ENCODE measurements around the gene RBM28.
"Not testable (repeated sequence)": the region's sequence is repeated elsewhere in the genome, so short reads cannot be mapped to it uniquely, and the experiment has no call there.

RBM28 gene

DNA sequence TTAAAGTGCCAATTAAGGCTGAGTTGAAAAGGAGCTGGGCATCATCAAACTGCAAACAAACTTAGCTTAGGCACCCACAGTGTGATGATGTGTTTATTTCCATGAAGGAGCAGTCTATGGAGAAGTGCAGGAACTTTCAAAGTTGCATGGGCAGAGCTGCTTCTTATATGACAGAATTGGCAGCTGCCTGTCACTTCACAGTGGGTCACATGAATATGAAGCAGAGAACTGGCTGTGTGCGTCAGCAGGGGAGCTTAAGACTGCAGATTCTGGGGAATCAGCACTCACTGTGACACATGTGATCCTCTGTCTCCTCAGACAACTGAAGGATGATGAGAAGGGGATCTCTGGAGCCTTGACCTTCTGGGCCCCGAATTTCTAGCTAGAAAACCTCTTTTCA, 36.6 kb downstream of the RBM28 start:
- H3K9ac ChIP-seq (ENCODE audit: low read depth, low read length) = no peak overlapping the region
- no peaks in the 10 kb centered on the region for H3K27me3 ChIP-seq (ENCODE audit: control insufficient read depth, insufficient read depth, low read length)
- H3K4me2 ChIP-seq (ENCODE audit: low read length) = no peak overlapping the region
- peaks cover 7% of the 10 kb centered on the region for H3K4me1 ChIP-seq (ENCODE audit: control insufficient read depth, insufficient read depth, low read length)
- no peaks in the 10 kb centered on the region for H3K9me3 ChIP-seq (replicated peaks; ENCODE audit: low read length)
- no peak overlapping the region for H3K4me3 ChIP-seq (ENCODE audit: low read length)
- H3K36me3 ChIP-seq (ENCODE audit: insufficient read depth, low read length) = peaks cover 64% of the 10 kb centered on the region

DNA sequence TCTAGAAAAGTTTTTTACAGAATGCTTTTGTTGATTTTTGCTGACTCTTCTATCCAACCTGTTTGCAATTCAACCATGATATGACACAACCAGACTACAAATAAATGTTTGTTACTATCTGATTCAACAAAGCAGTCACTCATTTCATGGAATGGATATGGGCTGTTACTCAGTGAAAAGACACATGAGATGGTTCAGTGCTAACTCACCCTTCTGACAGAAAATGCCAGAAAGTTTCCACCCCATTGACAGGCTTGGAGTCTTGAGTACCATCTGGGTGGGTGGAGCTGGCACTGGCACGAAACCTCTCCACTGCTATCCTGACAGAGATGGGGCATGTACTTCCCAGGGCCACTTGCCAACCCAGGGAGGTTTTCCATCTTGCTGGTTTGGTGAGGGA, 39.5 kb downstream of the RBM28 start:
- Histone ChIP-seq H3K4me2 (ENCODE audit: low read length) (no peak overlapping the region), H3K9me3 (replicated peaks; ENCODE audit: low read length) (no peaks in the 10 kb centered on the region), H3K9ac (ENCODE audit: low read depth, low read length) (no peak overlapping the region), H3K4me1 (ENCODE audit: control insufficient read depth, insufficient read depth, low read length) (peaks cover 9% of the 10 kb centered on the region), H3K4me3 (ENCODE audit: low read length) (no peak overlapping the region), H3K27me3 (ENCODE audit: control insufficient read depth, insufficient read depth, low read length) (no peaks in the 10 kb centered on the region), H3K36me3 (ENCODE audit: insufficient read depth, low read length) (peaks cover 47% of the 10 kb centered on the region)

DNA sequence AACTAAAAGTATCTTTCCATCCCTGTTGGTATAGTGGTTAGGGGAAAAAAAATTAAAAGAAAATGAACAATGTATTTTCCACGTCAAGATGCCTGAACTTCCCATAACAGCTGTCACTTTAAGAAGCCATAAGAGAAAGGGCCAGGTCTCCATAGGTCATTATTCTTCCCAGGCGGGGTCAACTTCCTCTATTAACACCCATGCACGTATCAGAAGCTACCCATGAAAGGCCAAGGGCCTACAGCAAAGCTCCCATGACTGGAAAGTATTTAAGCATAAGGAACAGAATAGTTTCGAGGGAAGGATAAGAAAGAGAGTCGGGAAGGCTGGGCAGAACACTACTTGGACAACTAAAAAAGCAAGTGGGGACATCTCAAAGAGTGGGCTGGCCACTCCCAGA, 40.1 kb downstream of the RBM28 start:
- no peak overlapping the region for H3K4me3 ChIP-seq (ENCODE audit: low read length)
- H3K4me1 ChIP-seq (ENCODE audit: control insufficient read depth, insufficient read depth, low read length) = peaks cover 9% of the 10 kb centered on the region
- H3K36me3 ChIP-seq (ENCODE audit: insufficient read depth, low read length) = peaks cover 43% of the 10 kb centered on the region
- no peaks in the 10 kb centered on the region for H3K27me3 ChIP-seq (ENCODE audit: control insufficient read depth, insufficient read depth, low read length)
- no peak overlapping the region for H3K9ac ChIP-seq (ENCODE audit: low read depth, low read length)
- no peak overlapping the region for H3K4me2 ChIP-seq (ENCODE audit: low read length)
- no peaks in the 10 kb centered on the region for H3K9me3 ChIP-seq (replicated peaks; ENCODE audit: low read length)

DNA sequence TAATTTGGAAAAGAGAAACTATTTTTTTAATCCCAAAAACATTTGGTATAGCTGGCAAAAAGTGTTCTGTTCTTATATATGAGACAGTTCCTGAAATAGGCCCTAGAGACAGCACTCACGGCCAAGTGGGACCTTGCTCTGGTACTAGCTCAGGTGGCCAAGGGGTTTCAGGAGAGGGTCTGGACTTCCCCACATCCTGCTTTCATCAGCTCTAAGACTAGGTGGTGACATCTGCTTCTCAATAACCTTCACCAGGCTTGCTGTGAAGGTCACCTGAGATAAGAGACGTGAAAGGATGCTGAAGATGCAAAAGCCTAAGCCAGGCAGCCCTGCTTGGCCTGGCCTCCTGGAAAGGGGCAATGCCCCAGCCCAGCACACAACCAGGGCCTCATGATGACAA, 40.6 kb downstream of the RBM28 start:
- Histone ChIP-seq H3K9ac (ENCODE audit: low read depth, low read length) (no peak overlapping the region), H3K4me3 (ENCODE audit: low read length) (no peak overlapping the region), H3K4me2 (ENCODE audit: low read length) (no peak overlapping the region), H3K9me3 (replicated peaks; ENCODE audit: low read length) (no peaks in the 10 kb centered on the region), H3K4me1 (ENCODE audit: control insufficient read depth, insufficient read depth, low read length) (peaks cover 9% of the 10 kb centered on the region), H3K27me3 (ENCODE audit: control insufficient read depth, insufficient read depth, low read length) (no peaks in the 10 kb centered on the region), H3K36me3 (ENCODE audit: insufficient read depth, low read length) (peaks cover 39% of the 10 kb centered on the region)

DNA sequence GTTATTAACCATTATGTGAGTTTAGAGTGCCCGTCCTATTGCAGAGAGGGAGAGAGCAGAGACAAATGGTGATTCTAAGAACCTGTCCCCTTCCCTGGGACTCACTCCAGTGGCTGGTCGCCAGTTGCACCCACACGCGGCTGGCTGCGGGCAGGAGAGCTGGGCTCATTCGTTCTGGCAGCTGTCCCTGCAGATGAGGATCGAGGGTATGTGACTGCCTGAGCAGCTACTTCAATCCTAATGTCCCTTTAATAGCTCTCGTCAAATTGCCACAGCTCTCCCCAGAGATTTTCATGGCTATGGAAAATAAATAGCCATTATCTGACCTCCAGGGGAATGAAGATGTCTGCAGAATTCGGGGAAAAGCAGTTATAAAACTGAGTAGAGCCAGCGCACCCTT, 41.6 kb downstream of the RBM28 start:
- Histone ChIP-seq H3K4me2 (ENCODE audit: low read length) (no peak overlapping the region), H3K4me3 (ENCODE audit: low read length) (no peak overlapping the region), H3K36me3 (ENCODE audit: insufficient read depth, low read length) (peaks cover 39% of the 10 kb centered on the region), H3K4me1 (ENCODE audit: control insufficient read depth, insufficient read depth, low read length) (peaks cover 9% of the 10 kb centered on the region), H3K27me3 (ENCODE audit: control insufficient read depth, insufficient read depth, low read length) (no peaks in the 10 kb centered on the region), H3K9ac (ENCODE audit: low read depth, low read length) (no peak overlapping the region), H3K9me3 (replicated peaks; ENCODE audit: low read length) (no peaks in the 10 kb centered on the region)

DNA sequence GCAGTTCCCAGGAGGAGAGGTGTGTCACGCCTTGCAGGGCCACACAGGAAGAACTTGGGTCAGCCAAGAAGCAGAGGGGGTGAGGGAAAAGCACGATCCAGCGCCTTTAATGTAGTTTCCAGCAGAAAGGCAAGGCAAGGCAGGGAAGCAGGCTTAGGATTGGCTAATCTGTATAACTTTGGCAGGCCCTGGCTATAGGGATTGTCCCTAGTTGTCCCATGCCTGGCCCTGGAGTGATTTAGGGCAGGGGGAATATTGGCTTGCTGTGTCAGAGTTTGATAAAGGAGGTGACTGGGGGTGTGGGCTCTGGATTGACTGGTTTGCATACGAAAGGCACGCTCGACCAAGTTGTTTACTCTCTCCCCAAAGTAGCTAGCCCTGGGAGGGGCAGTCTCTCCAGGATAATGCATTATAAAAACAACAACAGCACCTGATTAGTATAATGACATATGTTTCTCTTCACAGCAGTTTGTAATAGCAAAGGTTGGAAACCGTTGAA, 44.5 kb downstream of the RBM28 start:
- no peaks in the 10 kb centered on the region for H3K9me3 ChIP-seq (replicated peaks; ENCODE audit: low read length)
- no peak overlapping the region for H3K9ac ChIP-seq (ENCODE audit: low read depth, low read length)
- peaks cover 16% of the 10 kb centered on the region for H3K36me3 ChIP-seq (ENCODE audit: insufficient read depth, low read length)
- H3K4me1 ChIP-seq (ENCODE audit: control insufficient read depth, insufficient read depth, low read length) = peaks cover 6% of the 10 kb centered on the region
- no peak overlapping the region for H3K4me3 ChIP-seq (ENCODE audit: low read length)
- H3K4me2 ChIP-seq (ENCODE audit: low read length) = no peak overlapping the region
- H3K27me3 ChIP-seq (ENCODE audit: control insufficient read depth, insufficient read depth, low read length) = no peaks in the 10 kb centered on the region

DNA sequence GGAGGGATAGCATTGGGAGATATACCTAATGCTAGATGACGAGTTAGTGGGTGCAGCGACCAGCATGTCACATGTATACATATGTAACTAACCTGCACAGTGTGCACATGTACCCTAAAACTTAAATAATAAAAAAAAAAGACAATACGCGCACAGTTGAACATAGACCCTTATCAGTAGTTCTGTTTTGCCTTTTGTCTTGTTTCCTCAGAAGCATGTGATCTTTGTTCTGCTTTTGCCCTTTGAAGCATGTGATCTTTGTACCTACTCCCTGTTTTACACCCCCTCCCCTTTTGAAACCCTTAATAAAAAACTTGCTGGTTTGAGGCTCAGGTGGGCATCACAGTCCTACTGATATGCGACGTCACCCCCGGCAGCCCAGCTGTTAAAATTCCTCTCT, 45.7 kb downstream of the RBM28 start:
- H3K9me3 ChIP-seq (replicated peaks; ENCODE audit: low read length); H3K4me3 ChIP-seq (ENCODE audit: low read length); H3K27me3 ChIP-seq (ENCODE audit: control insufficient read depth, insufficient read depth, low read length); H3K4me1 ChIP-seq (ENCODE audit: control insufficient read depth, insufficient read depth, low read length); H3K9ac ChIP-seq (ENCODE audit: low read depth, low read length); H3K4me2 ChIP-seq (ENCODE audit: low read length): not testable (repeated sequence)
- H3K36me3 ChIP-seq (ENCODE audit: insufficient read depth, low read length) = peaks cover 12% of the 10 kb centered on the region

DNA sequence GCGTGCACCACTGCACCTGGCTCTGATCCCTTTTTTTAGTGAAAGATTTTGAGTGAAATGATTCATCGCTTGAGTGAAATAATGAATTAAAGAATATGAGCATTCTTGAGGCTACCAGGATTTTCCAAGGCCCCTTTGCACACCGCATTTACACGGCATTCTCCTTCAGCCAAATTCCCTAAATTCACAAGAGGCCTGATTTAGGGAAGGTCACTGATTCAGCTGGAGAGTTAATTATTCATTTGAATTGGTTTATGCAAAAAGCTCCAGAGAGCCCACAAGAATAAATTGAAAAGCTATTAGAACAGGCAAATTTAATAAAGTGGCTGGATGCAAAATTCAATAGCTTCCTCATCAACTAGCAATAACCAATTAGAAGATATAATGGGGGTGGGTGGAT, 56.2 kb downstream of the RBM28 start:
- no peaks in the 10 kb centered on the region for H3K27me3 ChIP-seq (ENCODE audit: control insufficient read depth, insufficient read depth, low read length)
- H3K9ac ChIP-seq (ENCODE audit: low read depth, low read length) = no peak overlapping the region
- H3K4me3 ChIP-seq (ENCODE audit: low read length) = no peak overlapping the region
- no peaks in the 10 kb centered on the region for H3K4me1 ChIP-seq (ENCODE audit: control insufficient read depth, insufficient read depth, low read length)
- peaks cover 4% of the 10 kb centered on the region for H3K36me3 ChIP-seq (ENCODE audit: insufficient read depth, low read length)
- no peak overlapping the region for H3K4me2 ChIP-seq (ENCODE audit: low read length)
- no peaks in the 10 kb centered on the region for H3K9me3 ChIP-seq (replicated peaks; ENCODE audit: low read length)

DNA sequence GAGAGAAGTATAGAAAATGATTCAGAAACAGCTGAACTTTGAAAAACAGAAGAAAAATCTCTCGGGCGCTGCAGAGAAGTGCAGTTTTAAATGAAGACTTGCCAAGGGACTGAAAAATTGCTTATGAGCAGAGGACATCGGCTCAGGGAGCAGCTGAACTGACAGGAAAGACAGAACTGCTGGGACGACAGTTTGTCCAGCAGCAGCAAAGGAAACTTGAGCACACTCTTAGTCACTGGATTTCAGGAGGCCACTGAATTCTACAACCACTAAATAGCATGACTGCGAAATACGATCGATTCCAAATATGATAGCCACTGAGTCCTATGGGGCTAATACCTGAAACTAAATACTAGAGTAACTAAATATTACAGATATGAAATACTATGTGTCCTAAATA, 59.6 kb downstream of the RBM28 start:
- Histone ChIP-seq H3K9me3 (replicated peaks; ENCODE audit: low read length) (peaks cover 3% of the 10 kb centered on the region), H3K4me3 (ENCODE audit: low read length) (no peak overlapping the region), H3K4me1 (ENCODE audit: control insufficient read depth, insufficient read depth, low read length) (no peaks in the 10 kb centered on the region), H3K9ac (ENCODE audit: low read depth, low read length) (no peak overlapping the region), H3K27me3 (ENCODE audit: control insufficient read depth, insufficient read depth, low read length) (no peaks in the 10 kb centered on the region), H3K4me2 (ENCODE audit: low read length) (no peak overlapping the region), H3K36me3 (ENCODE audit: insufficient read depth, low read length) (peaks cover 4% of the 10 kb centered on the region)

DNA sequence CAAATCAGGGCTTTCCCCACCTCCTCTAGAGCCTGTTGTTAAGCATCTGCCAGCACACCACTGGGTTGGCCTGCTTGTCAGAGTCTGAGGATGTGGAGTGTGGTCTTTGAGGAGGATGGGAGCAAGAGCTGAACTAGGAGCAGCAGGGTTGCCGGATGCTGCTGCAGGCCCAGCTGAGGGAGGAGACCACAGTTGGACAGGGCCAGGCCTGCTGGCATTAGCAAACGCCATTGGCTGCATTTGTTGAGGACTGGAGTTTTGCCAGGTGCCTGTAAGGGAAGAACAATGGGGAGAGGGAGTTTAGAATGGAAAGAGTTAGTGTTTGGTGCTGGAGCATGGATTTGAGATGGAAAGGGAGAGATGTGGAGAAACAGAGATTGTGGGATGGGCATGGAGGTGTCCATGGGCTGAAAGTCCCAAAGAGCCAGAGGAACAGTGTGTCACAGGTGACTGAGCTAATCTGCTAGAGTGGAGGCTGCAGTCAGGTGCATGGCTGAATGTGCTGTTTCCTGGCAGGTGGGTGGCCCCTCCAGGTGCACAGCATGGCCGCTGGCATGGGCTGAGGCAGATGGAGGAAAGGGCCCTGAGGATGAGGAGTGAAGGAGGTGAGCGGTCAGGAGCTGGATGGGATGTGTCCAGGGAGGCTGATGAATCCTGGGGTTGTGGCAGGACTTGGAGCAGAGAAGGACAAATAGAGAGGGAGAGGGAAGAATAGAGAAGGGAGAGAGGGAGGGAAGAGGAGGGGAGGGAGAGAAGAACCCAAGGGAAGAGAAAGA, 61.9 kb downstream of the RBM28 start:
- H3K9ac ChIP-seq (ENCODE audit: low read depth, low read length) = no peak overlapping the region
- no peaks in the 10 kb centered on the region for H3K27me3 ChIP-seq (ENCODE audit: control insufficient read depth, insufficient read depth, low read length)
- peaks cover 3% of the 10 kb centered on the region for H3K9me3 ChIP-seq (replicated peaks; ENCODE audit: low read length)
- H3K36me3 ChIP-seq (ENCODE audit: insufficient read depth, low read length) = peaks cover 4% of the 10 kb centered on the region
- no peak overlapping the region for H3K4me2 ChIP-seq (ENCODE audit: low read length)
- no peaks in the 10 kb centered on the region for H3K4me1 ChIP-seq (ENCODE audit: control insufficient read depth, insufficient read depth, low read length)
- no peak overlapping the region for H3K4me3 ChIP-seq (ENCODE audit: low read length)

DNA sequence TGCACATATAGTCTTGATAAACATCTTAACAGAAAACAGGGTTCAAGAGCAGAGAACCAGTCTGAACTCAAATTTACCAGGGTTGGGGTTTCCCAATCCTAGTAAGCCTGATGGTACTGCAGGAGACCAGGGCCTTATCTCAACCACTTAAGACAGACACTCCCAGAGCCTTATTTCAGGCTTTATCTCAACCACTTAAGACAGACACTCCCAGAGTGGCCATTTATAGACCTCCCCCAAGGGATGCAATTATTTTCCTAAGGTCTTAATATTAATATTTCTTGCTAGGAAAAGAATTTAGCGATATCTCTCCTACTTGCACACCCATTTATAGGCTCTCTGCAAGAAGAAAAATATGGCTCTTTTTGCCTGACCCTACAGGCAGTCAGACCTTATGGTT, 63.3 kb downstream of the RBM28 start:
- not testable (repeated sequence) for H3K4me1 ChIP-seq (ENCODE audit: control insufficient read depth, insufficient read depth, low read length); H3K4me2 ChIP-seq (ENCODE audit: low read length); H3K36me3 ChIP-seq (ENCODE audit: insufficient read depth, low read length); H3K9me3 ChIP-seq (replicated peaks; ENCODE audit: low read length); H3K9ac ChIP-seq (ENCODE audit: low read depth, low read length); H3K27me3 ChIP-seq (ENCODE audit: control insufficient read depth, insufficient read depth, low read length); H3K4me3 ChIP-seq (ENCODE audit: low read length)

DNA sequence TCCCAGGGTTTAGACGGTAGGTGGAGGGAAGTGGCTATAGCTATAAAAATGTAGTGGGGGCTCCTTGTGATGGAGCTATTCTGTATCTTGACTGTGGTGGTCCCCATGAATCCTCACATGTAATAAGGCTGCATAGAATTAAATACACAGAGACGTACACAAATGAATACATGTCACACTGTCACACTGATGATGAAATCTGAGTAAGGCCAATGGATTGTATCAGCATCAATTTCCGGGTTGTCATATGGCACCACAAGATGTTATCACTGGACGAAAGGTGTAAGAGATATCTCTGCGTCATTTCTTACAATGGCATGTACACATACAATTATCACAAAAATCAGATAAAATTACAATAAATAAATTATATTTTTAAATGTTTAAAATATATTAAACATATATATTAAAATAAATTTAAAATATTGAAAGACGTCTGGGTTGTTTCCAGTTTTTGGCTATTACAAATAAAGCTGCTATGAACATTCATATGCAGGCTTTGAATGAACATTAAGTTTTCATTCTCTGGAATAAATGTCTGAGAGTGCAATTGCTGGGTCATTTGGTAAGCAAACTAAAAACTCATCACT, 64.5 kb downstream of the RBM28 start:
- Histone ChIP-seq H3K4me3 (ENCODE audit: low read length) (no peak overlapping the region), H3K4me2 (ENCODE audit: low read length) (no peak overlapping the region), H3K4me1 (ENCODE audit: control insufficient read depth, insufficient read depth, low read length) (no peaks in the 10 kb centered on the region), H3K27me3 (ENCODE audit: control insufficient read depth, insufficient read depth, low read length) (no peaks in the 10 kb centered on the region), H3K9me3 (replicated peaks; ENCODE audit: low read length) (peaks cover 3% of the 10 kb centered on the region), H3K9ac (ENCODE audit: low read depth, low read length) (no peak overlapping the region), H3K36me3 (ENCODE audit: insufficient read depth, low read length) (no peaks in the 10 kb centered on the region)
